Endothelial cell of umbilical vein (primary cell): ENCODE measurements around the gene ANKLE2. TPM values are rescaled to one million over a fixed set of nuclear protein-coding genes. Genes with fewer than 3 reads are reported as not detected.

Experiments used
- BruUV-seq: library from RNA; stranded (reverse); fragments of 400-500 nt; replicated peaks from 2 replicates; lab custom pipeline; 2021; lab: Mats Ljungman, UMichigan
- CTCF ChIA-PET: fragments of 300-600, 350-600 bp; sonication (Branson Sonifier 250); formaldehyde crosslinking; loops from one replicate; lab custom pipeline; 2021; ENCODE audit warnings: antibody characterized with exemption, inconsistent platforms; lab: Charles Lee
- POLR2A ChIA-PET: fragments of 300-600, 350-600 bp; sonication (Branson Sonifier 250); formaldehyde crosslinking; loops from one replicate; lab custom pipeline; 2021; ENCODE audit warnings: antibody characterized with exemption, inconsistent platforms; lab: Charles Lee
- DNase-seq: peaks from one replicate; pipeline ENCODE4 v3.0.0-alpha.2; 2011; ENCODE audit warnings: low read depth, low spot score
- FAIRE-seq: peaks from 2 replicates; lab custom pipeline; 2011; peaks lifted over from hg19 to GRCh38; lab: Jason Lieb, UNC
- H2AFZ ChIP-seq: 2 replicates; pipeline ENCODE4 v1.6.0; 2012; ENCODE audit warnings: low read depth, low read length, control low read depth, inconsistent platforms
- H3K27ac ChIP-seq: 2 replicates; pipeline ENCODE4 v1.5.1; 2011; ENCODE audit warnings: low read depth, mild to moderate bottlenecking, control low read depth, low read length, moderate library complexity; ENCODE audit not compliant: insufficient read depth
- H3K27me3 ChIP-seq, 2 experiments: 2 replicates each; pipeline versions ENCODE4 v1.6.0 to v1.6.1; 2011; ENCODE audit warnings: low read length in 2 of 2, mixed read lengths in 1 of 2; ENCODE audit not compliant: control insufficient read depth in 2 of 2, insufficient read depth in 2 of 2
- H3K36me3 ChIP-seq, 2 experiments: 2 replicates in 1 of 2; 3 replicates in 1 of 2; pipeline ENCODE4 v1.5.1; 2011; ENCODE audit warnings: low read length in 2 of 2, mild to moderate bottlenecking in 1 of 2, moderate library complexity in 1 of 2; ENCODE audit not compliant: control insufficient read depth in 2 of 2, insufficient read depth in 2 of 2; ENCODE audit errors: extremely low read depth in 1 of 2
- H3K4me1 ChIP-seq: 3 replicates; pipeline ENCODE4 v1.5.1; 2011; ENCODE audit warnings: mild to moderate bottlenecking, low read length; ENCODE audit not compliant: control insufficient read depth, insufficient read depth; ENCODE audit errors: extremely low read depth
- H3K4me2 ChIP-seq: 2 replicates; pipeline ENCODE4 v1.6.1; 2011; ENCODE audit warnings: low read length, control low read depth, mixed read lengths; ENCODE audit not compliant: insufficient read depth
- H3K4me3 ChIP-seq, 3 experiments: fragments of 200-600 bp in 1 of 3; sonication (generic), shearing (Covaris generic) in 1 of 3; replicated peaks in 1 of 3; 2 replicates each; pipeline ENCODE4 v1.5.1; 2011 to 2016; ENCODE audit warnings: control low read depth in 3 of 3, low read length in 3 of 3, mild to moderate bottlenecking in 2 of 3, inconsistent platforms in 1 of 3, low read depth in 1 of 3, moderate library complexity in 1 of 3; ENCODE audit not compliant: insufficient read depth in 1 of 3
- H3K79me2 ChIP-seq: 2 replicates; pipeline ENCODE4 v1.6.0; 2012; ENCODE audit warnings: low read length, inconsistent platforms; ENCODE audit not compliant: control insufficient read depth, insufficient read depth
- H3K9ac ChIP-seq: replicated peaks from 2 replicates; pipeline ENCODE3; 2011; ENCODE audit warnings: low read length, control low read depth; ENCODE audit not compliant: insufficient read depth; ENCODE audit errors: extremely low read depth
- H3K9me1 ChIP-seq: replicated peaks from 3 replicates; pipeline ENCODE4 v1.6.0; 2011; ENCODE audit warnings: mild to moderate bottlenecking, low read length; ENCODE audit not compliant: control insufficient read depth, insufficient read depth; ENCODE audit errors: extremely low read depth
- H3K9me3 ChIP-seq: replicated peaks from 2 replicates; pipeline ENCODE4 v1.5.1; 2012; ENCODE audit warnings: low read length, inconsistent platforms; ENCODE audit not compliant: control insufficient read depth, insufficient read depth
- H4K20me1 ChIP-seq: replicated peaks from 2 replicates; pipeline ENCODE3; 2011; ENCODE audit warnings: mild to moderate bottlenecking, low read length; ENCODE audit not compliant: control insufficient read depth, insufficient read depth; ENCODE audit errors: extremely low read depth
- CTCF ChIP-seq, 2 donors: IDR thresholded peaks; 1 replicate in 1 of 2; 2 replicates in 1 of 2; pipeline ENCODE4 v1.5.1; 2011; ENCODE audit warnings: low read length in 2 of 2, mild to moderate bottlenecking in 2 of 2, moderate library complexity in 2 of 2, control low read depth in 1 of 2, inconsistent platforms in 1 of 2, low read depth in 1 of 2; ENCODE audit not compliant: insufficient read depth in 1 of 2; ENCODE audit errors: extremely low read depth in 1 of 2
- EZH2 ChIP-seq: IDR thresholded peaks from 2 replicates; pipeline ENCODE4 v1.6.1; 2012; ENCODE audit warnings: borderline replicate concordance, low read depth, mild to moderate bottlenecking, moderate library complexity, low read length, inconsistent platforms; ENCODE audit not compliant: severe bottlenecking
- GATA2 ChIP-seq: IDR thresholded peaks from 2 replicates; pipeline ENCODE4 v1.7.0; 2011; ENCODE audit warnings: low read depth, mild to moderate bottlenecking, moderate library complexity, mixed read lengths, low read length; ENCODE audit not compliant: insufficient read length, insufficient read depth
- JUN ChIP-seq: IDR thresholded peaks from 2 replicates; pipeline ENCODE4 v1.6.1; 2011; ENCODE audit warnings: borderline replicate concordance, low read depth; ENCODE audit not compliant: insufficient read length, insufficient read depth
- MAX ChIP-seq: IDR thresholded peaks from 2 replicates; pipeline ENCODE4 v1.6.1; 2011; ENCODE audit not compliant: insufficient read depth, insufficient read length
- MYC ChIP-seq: IDR thresholded peaks from one replicate; pipeline ENCODE4 v1.6.1; 2011; ENCODE audit warnings: mild to moderate bottlenecking, low read depth, low read length
- POLR2A ChIP-seq: IDR thresholded peaks from 2 replicates; pipeline ENCODE4 v1.6.1; 2012; ENCODE audit warnings: low read depth, mild to moderate bottlenecking, control low read depth, low read length
- POLR2AphosphoS5 ChIP-seq: IDR thresholded peaks from 2 replicates; pipeline ENCODE4 v1.6.1; 2012; ENCODE audit warnings: low read depth, mild to moderate bottlenecking, control low read depth, low read length, moderate library complexity; ENCODE audit not compliant: insufficient read depth
- dilution Hi-C: fragments of 300-500 bp; cut with MboI; formaldehyde crosslinking; loops from one replicate; pipeline ENCODE4 v1.15.0; 2019; ENCODE audit warnings: low sequenced_read_pairs; ENCODE audit not compliant: extremely low pct_ligation_motif_present
- intact Hi-C: fragments of 100-400 bp; cut with micrococcal nuclease; formaldehyde crosslinking; loops from one replicate; pipeline ENCODE4 v1.10.0; 2022
- polyA plus RNA-seq, 4 experiments: library from polyadenylated mRNA; depleted of rRNA in 3 of 4; stranded (reverse) in 3 of 4; unstranded in 1 of 4; fragments of >200 nt; gene quantifications; 2 replicates each; pipeline versions ENCODE4 v1.2.1 to v1.2.3, GENCODE V29; 2011 to 2012; ENCODE audit warnings: missing spikeins in 1 of 4
- total RNA-seq: library from RNA; stranded (reverse); gene quantifications from 2 replicates; pipeline ENCODE4 v1.2.3, GENCODE V29; 2021

ANKLE2 gene
- total and polyA plus RNA-seq, 2 donors (not counting 3 experiments of a cell fraction or from before 2014, with no cell fraction given), result 75.8 to 112 TPM

- peaks cover 33 to 62% of the 10 kb centered on the region in 2 experiments for H3K36me3 ChIP-seq
- TF ChIP-seq JUN (no peak), POLR2A (no peak), EZH2 (no peak), POLR2AphosphoS5 (no peak), GATA2 (no peak), MAX (no peak), CTCF (IDR thresholded peaks at IDR 0.05; ENCODE audit: extremely low read depth in 1 of 2, insufficient read depth in 1 of 2, low read depth in 1 of 2, low read length in 2 of 2) (no peak), MYC (no peak)
- H2AFZ ChIP-seq, result no peak overlapping the region
- H3K79me2 ChIP-seq, result peaks cover 32% of the 10 kb centered on the region
- H3K4me1 ChIP-seq, result no peaks in the 10 kb centered on the region
- H3K9ac ChIP-seq, result no peak overlapping the region
- H3K27me3 ChIP-seq, result no peaks in the 10 kb centered on the region
- POLR2A ChIA-PET, result no interaction called here
- no TSS peak for BruUV-seq
- DNase-seq (no peak), FAIRE-seq (no peak)
- dilution Hi-C loops (no loop called here), intact Hi-C loops (no loop called here)
- no peaks in the 10 kb centered on the region for H3K9me1 ChIP-seq
- H3K9me3 ChIP-seq, result no peaks in the 10 kb centered on the region
- no peak overlapping the region for H3K27ac ChIP-seq
- no peak overlapping the region for H3K4me2 ChIP-seq
- H4K20me1 ChIP-seq, result no peaks in the 10 kb centered on the region
- no peak overlapping the region for H3K4me3 ChIP-seq
- CTCF ChIA-PET, result interaction anchor here (1.3 kb wide), 1 partner anchor 22 kb away, joined by 4 read pairs; no protein-coding TSS in a partner anchor
Measured at GRCh38 chr12:132740313-132740646, 21.4 kb downstream of the ANKLE2 start.
